WTC11 (cell line): ENCODE data around the gene ZBTB7C. TPM values are rescaled to one million over a fixed set of nuclear protein-coding genes. Genes with fewer than 3 reads are reported as not detected.
A peak's percentile ranks its signal among the peaks of the same experiment; 100 is the strongest.

ENCODE experiments used
- ATAC-seq: fragments of 200-7000 bp; cut with Tn5 transposase; 2 replicates; pipeline ENCODE4 v1.10.0; 2021; ENCODE audit warnings: mild to moderate bottlenecking, moderate library complexity
- CTCF ChIA-PET: fragments of 300-600 bp; sonication (Branson Sonifier 250); formaldehyde crosslinking; loops from one replicate; lab custom pipeline; 2021; ENCODE audit warnings: antibody characterized with exemption; lab: Charles Lee
- POLR2A ChIA-PET: fragments of 350-600 bp; sonication (Branson Sonifier 250); formaldehyde crosslinking; loops from one replicate; lab custom pipeline; 2021; ENCODE audit warnings: antibody characterized with exemption; lab: Charles Lee
- DNase-seq: peaks from one replicate; pipeline ENCODE4 v3.0.0; 2021; ENCODE audit warnings: low spot score
- H3K27ac Mint-ChIP-seq: 2 replicates; pipeline ENCODE4 v1.8.0; 2021; ENCODE audit warnings: mixed read lengths
- H3K27me3 Mint-ChIP-seq: 2 replicates; pipeline ENCODE4 v1.8.0; 2021; ENCODE audit warnings: low read depth, mild to moderate bottlenecking, moderate library complexity, mixed read lengths
- H3K36me3 Mint-ChIP-seq: 2 replicates; pipeline ENCODE4 v1.8.0; 2021; ENCODE audit warnings: mixed read lengths
- H3K4me1 Mint-ChIP-seq: 2 replicates; pipeline ENCODE4 v1.8.0; 2022; ENCODE audit warnings: mixed read lengths
- H3K4me3 Mint-ChIP-seq: 2 replicates; pipeline ENCODE4 v1.8.0; 2021; ENCODE audit warnings: mild to moderate bottlenecking, moderate library complexity, mixed read lengths
- H3K9me3 Mint-ChIP-seq: 2 replicates; pipeline ENCODE4 v1.8.0; 2021; ENCODE audit warnings: mixed read lengths
- CREB1 ChIP-seq: sonication (generic); formaldehyde crosslinking; IDR thresholded peaks from 2 replicates; pipeline ENCODE4 v1.8.0; 2023; ENCODE audit warnings: mild to moderate bottlenecking, missing genetic modification reagents
- CREM ChIP-seq: sonication (generic); formaldehyde crosslinking; IDR thresholded peaks from 2 replicates; pipeline ENCODE4 v1.8.1; 2022; ENCODE audit warnings: mild to moderate bottlenecking, missing genetic modification reagents, moderate library complexity
- ESRRA ChIP-seq: sonication (generic); formaldehyde crosslinking; IDR thresholded peaks from 2 replicates; pipeline ENCODE4 v1.8.1; 2022; ENCODE audit warnings: mild to moderate bottlenecking, missing genetic modification reagents, borderline replicate concordance
- FOXJ3 ChIP-seq: sonication (generic); formaldehyde crosslinking; IDR thresholded peaks from 2 replicates; pipeline ENCODE4 v1.9.0; 2021; ENCODE audit warnings: missing genetic modification reagents, mild to moderate bottlenecking, borderline replicate concordance
- FOXP1 ChIP-seq: sonication (generic); formaldehyde crosslinking; IDR thresholded peaks from 2 replicates; pipeline ENCODE4 v1.8.0; 2022; ENCODE audit warnings: missing genetic modification reagents, mild to moderate bottlenecking, moderate library complexity, borderline replicate concordance
- GABPB1 ChIP-seq: sonication (generic); formaldehyde crosslinking; IDR thresholded peaks from 2 replicates; pipeline ENCODE4 v1.8.1; 2023; ENCODE audit warnings: mild to moderate bottlenecking, missing genetic modification reagents
- GRHL2 ChIP-seq: fragments of 250-450 bp; sonication (Bioruptor Pico); IDR thresholded peaks from 2 replicates; pipeline ENCODE4 v1.8.0; 2022; ENCODE audit warnings: mild to moderate bottlenecking, moderate library complexity; ENCODE audit not compliant: insufficient replicate concordance, severe bottlenecking
- HMGA2 ChIP-seq: fragments of 250-450 bp; sonication (Bioruptor Pico); IDR thresholded peaks from 2 replicates; pipeline ENCODE4 v1.4.0; 2021; ENCODE audit warnings: mild to moderate bottlenecking, moderate library complexity
- NFYB ChIP-seq: sonication (generic); formaldehyde crosslinking; conservative IDR thresholded peaks from 2 replicates; pipeline ENCODE4 v1.8.0; 2022; ENCODE audit warnings: low read depth, missing genetic modification reagents
- NR2C2 ChIP-seq: sonication (generic); formaldehyde crosslinking; IDR thresholded peaks from 2 replicates; pipeline ENCODE4 v1.8.0; 2022; ENCODE audit warnings: mild to moderate bottlenecking, missing genetic modification reagents
- PRRX2 ChIP-seq: fragments of 250-450 bp; sonication (Bioruptor Pico); IDR thresholded peaks from 2 replicates; pipeline ENCODE4 v1.8.0; 2021; ENCODE audit warnings: mild to moderate bottlenecking
- SMAD3 ChIP-seq: sonication (generic); formaldehyde crosslinking; IDR thresholded peaks from 2 replicates; pipeline ENCODE4 v1.8.0; 2022; ENCODE audit warnings: missing genetic modification reagents, mild to moderate bottlenecking, borderline replicate concordance
- SOX15 ChIP-seq: fragments of 250-450 bp; sonication (Bioruptor Pico); IDR thresholded peaks from 2 replicates; pipeline ENCODE4 v1.9.0; 2021; ENCODE audit warnings: mild to moderate bottlenecking
- TP53 ChIP-seq: sonication (generic); formaldehyde crosslinking; IDR thresholded peaks from 2 replicates; pipeline ENCODE4 v1.8.1; 2023; ENCODE audit warnings: mild to moderate bottlenecking, missing genetic modification reagents
- ZNF263 ChIP-seq: sonication (generic); formaldehyde crosslinking; IDR thresholded peaks from 2 replicates; pipeline ENCODE4 v1.8.1; 2022; ENCODE audit warnings: low read depth, mild to moderate bottlenecking, moderate library complexity, missing genetic modification reagents
- ZNF671 ChIP-seq: fragments of 250-450 bp; sonication (Bioruptor Pico); IDR thresholded peaks from 2 replicates; pipeline ENCODE4 v1.8.0; 2021; ENCODE audit warnings: mild to moderate bottlenecking
- total RNA-seq: library from RNA; stranded (reverse); gene quantifications from 3 replicates; pipeline ENCODE4 v1.2.3, GENCODE V29; 2021
- TF ChIP-seq, protein P1 (sequence below): sonication (generic); formaldehyde crosslinking; IDR thresholded peaks from 2 replicates; pipeline ENCODE4 v1.8.0; 2023; ENCODE audit warnings: missing genetic modification reagents, mild to moderate bottlenecking, borderline replicate concordance
- TF ChIP-seq, protein P2 (sequence below): sonication (generic); formaldehyde crosslinking; IDR thresholded peaks from 2 replicates; pipeline ENCODE4 v1.8.1; 2022; ENCODE audit warnings: mild to moderate bottlenecking, moderate library complexity, missing genetic modification reagents
- TF ChIP-seq, protein P3 (sequence below): sonication (generic); formaldehyde crosslinking; IDR thresholded peaks from 2 replicates; pipeline ENCODE4 v1.8.0; 2022; ENCODE audit warnings: missing genetic modification reagents
- TF ChIP-seq, protein P4 (sequence below): sonication (generic); formaldehyde crosslinking; IDR thresholded peaks from 2 replicates; pipeline ENCODE4 v1.8.1; 2023; ENCODE audit warnings: mild to moderate bottlenecking, missing genetic modification reagents, moderate library complexity
- TF ChIP-seq, protein P5 (sequence below): fragments of 250-450 bp; sonication (Bioruptor Pico); IDR thresholded peaks from 2 replicates; pipeline ENCODE4 v1.9.0; 2021; ENCODE audit warnings: moderate library complexity, mild to moderate bottlenecking, inconsistent platforms, borderline replicate concordance
- TF ChIP-seq, protein P6 (sequence below): sonication (generic); formaldehyde crosslinking; IDR thresholded peaks from 2 replicates; pipeline ENCODE4 v1.8.1; 2022; ENCODE audit warnings: missing genetic modification reagents, borderline replicate concordance

The ZBTB7C gene
- total RNA-seq, 1 experiment from 2014 or later: 0.48 TPM

DNA sequence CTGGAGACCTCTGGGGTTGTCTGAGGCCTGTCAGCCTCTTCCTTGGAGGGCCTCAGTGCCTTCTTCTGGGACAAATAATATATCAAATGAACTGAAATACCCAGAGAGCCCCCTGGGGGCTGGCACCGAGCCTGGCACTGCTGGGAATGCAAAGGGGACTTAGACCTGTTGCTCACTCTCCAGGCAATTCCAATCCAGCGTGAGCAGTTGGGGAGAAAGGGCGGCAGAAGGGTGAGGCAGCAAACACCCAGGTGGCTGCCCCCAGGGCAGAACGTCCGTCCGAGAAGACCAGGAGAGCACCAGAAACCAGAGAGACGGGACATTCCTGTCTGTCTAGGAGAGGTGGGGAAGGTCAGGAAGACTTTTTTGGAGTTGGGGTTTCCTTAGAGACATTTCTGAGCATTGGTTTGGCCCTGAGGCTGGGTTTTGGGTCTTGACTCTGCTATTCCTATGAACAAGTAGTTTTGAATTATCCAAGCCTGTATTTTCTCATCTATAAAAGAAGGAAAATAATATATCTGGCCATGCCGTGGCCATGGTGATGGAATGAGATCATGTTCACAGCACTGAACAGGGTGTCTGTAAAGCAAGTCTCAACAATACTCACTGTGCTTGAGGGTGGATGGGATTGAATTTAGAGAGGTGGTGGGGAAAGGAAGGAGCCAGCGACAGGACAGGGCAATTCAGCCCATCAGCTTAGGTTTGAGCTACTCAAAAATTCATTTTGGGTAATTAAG lies 44.3 kb upstream of the ZBTB7C start:
- Mint-ChIP-seq H3K9me3 (no peaks in the 10 kb centered on the region), H3K4me1 (peaks cover 7% of the 10 kb centered on the region), H3K27me3 (peaks cover 2% of the 10 kb centered on the region; the same call in 1 of the 2 replicates), H3K4me3 (no peak overlapping the region), H3K27ac (no peak overlapping the region), H3K36me3 (no peaks in the 10 kb centered on the region)
- TF ChIP-seq CREB1 (CRISPR knock-in tag) (no peak), ESRRA (CRISPR knock-in tag) (no peak), ZNF671 (no peak), ZNF263 (CRISPR knock-in tag) (no peak), SOX15 (CRISPR knock-in tag) (no peak), SMAD3 (no peak), GABPB1 (no peak), NFYB (CRISPR knock-in tag) (no peak), GRHL2 (CRISPR knock-in tag) (no peak), CREM (no peak), TP53 (CRISPR knock-in tag) (no peak)
- TF ChIP-seq, protein P1, sequence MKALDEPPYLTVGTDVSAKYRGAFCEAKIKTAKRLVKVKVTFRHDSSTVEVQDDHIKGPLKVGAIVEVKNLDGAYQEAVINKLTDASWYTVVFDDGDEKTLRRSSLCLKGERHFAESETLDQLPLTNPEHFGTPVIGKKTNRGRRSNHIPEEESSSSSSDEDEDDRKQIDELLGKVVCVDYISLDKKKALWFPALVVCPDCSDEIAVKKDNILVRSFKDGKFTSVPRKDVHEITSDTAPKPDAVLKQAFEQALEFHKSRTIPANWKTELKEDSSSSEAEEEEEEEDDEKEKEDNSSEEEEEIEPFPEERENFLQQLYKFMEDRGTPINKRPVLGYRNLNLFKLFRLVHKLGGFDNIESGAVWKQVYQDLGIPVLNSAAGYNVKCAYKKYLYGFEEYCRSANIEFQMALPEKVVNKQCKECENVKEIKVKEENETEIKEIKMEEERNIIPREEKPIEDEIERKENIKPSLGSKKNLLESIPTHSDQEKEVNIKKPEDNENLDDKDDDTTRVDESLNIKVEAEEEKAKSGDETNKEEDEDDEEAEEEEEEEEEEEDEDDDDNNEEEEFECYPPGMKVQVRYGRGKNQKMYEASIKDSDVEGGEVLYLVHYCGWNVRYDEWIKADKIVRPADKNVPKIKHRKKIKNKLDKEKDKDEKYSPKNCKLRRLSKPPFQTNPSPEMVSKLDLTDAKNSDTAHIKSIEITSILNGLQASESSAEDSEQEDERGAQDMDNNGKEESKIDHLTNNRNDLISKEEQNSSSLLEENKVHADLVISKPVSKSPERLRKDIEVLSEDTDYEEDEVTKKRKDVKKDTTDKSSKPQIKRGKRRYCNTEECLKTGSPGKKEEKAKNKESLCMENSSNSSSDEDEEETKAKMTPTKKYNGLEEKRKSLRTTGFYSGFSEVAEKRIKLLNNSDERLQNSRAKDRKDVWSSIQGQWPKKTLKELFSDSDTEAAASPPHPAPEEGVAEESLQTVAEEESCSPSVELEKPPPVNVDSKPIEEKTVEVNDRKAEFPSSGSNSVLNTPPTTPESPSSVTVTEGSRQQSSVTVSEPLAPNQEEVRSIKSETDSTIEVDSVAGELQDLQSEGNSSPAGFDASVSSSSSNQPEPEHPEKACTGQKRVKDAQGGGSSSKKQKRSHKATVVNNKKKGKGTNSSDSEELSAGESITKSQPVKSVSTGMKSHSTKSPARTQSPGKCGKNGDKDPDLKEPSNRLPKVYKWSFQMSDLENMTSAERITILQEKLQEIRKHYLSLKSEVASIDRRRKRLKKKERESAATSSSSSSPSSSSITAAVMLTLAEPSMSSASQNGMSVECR: no peak
- TF ChIP-seq, protein P2, sequence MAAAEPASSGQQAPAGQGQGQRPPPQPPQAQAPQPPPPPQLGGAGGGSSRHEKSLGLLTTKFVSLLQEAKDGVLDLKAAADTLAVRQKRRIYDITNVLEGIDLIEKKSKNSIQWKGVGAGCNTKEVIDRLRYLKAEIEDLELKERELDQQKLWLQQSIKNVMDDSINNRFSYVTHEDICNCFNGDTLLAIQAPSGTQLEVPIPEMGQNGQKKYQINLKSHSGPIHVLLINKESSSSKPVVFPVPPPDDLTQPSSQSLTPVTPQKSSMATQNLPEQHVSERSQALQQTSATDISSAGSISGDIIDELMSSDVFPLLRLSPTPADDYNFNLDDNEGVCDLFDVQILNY (CRISPR knock-in tag): no peak
- TF ChIP-seq, protein P3, sequence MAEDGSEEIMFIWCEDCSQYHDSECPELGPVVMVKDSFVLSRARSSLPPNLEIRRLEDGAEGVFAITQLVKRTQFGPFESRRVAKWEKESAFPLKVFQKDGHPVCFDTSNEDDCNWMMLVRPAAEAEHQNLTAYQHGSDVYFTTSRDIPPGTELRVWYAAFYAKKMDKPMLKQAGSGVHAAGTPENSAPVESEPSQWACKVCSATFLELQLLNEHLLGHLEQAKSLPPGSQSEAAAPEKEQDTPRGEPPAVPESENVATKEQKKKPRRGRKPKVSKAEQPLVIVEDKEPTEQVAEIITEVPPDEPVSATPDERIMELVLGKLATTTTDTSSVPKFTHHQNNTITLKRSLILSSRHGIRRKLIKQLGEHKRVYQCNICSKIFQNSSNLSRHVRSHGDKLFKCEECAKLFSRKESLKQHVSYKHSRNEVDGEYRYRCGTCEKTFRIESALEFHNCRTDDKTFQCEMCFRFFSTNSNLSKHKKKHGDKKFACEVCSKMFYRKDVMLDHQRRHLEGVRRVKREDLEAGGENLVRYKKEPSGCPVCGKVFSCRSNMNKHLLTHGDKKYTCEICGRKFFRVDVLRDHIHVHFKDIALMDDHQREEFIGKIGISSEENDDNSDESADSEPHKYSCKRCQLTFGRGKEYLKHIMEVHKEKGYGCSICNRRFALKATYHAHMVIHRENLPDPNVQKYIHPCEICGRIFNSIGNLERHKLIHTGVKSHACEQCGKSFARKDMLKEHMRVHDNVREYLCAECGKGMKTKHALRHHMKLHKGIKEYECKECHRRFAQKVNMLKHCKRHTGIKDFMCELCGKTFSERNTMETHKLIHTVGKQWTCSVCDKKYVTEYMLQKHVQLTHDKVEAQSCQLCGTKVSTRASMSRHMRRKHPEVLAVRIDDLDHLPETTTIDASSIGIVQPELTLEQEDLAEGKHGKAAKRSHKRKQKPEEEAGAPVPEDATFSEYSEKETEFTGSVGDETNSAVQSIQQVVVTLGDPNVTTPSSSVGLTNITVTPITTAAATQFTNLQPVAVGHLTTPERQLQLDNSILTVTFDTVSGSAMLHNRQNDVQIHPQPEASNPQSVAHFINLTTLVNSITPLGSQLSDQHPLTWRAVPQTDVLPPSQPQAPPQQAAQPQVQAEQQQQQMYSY (CRISPR knock-in tag): no peak
- CTCF ChIA-PET: interaction anchor here (1.1 to 7.0 kb wide), 2 partner anchors 8 to 9 kb away, joined by 3 to 39 read pairs; no protein-coding TSS in a partner anchor
- DNase-seq (no peak), ATAC-seq (no peak)
- POLR2A ChIA-PET: no interaction called here

DNA sequence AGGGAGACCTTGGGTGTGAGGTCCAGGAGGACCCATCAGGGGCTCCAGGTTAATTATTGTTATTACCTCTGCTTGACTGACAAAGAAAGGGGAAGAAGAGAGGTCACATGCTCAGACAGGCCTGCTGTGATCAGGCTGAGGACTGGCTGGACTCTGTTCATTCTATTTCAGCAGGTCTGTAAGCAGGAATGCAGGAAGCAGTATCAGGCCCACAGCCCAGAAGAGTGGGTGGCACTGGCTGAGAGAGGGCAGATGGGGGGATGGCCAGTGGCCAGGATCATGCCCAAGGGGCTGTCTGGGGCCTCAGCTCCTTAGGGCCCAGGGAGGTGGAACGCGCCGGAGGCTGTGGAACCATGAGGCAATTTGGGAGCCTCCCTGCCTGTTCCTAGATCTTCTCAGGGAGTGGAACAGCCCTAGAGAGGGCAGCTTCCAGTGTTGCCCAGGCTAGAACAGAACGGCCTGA lies 43.7 kb upstream of the ZBTB7C start:
- H3K27me3 Mint-ChIP-seq: peaks cover 2% of the 10 kb centered on the region; the same call in 1 of the 2 replicates
- no peak for DNase-seq
- ChIA-PET CTCF (interaction anchor here (1.1 to 1.9 kb wide), 3 partner anchors 9 to 222 kb away, joined by 3 to 6 read pairs (median 3); no protein-coding TSS in a partner anchor), POLR2A (no interaction called here)
- no peaks in the 10 kb centered on the region for H3K9me3 Mint-ChIP-seq
- H3K4me1 Mint-ChIP-seq: peaks cover 7% of the 10 kb centered on the region
- ATAC-seq: peak; percentile 29
- TF ChIP-seq FOXP1 (CRISPR knock-in tag) (no peak), HMGA2 (CRISPR knock-in tag) (no peak), FOXJ3 (CRISPR knock-in tag) (no peak), NR2C2 (CRISPR knock-in tag) (no peak), PRRX2 (no peak)
- TF ChIP-seq, protein P4, sequence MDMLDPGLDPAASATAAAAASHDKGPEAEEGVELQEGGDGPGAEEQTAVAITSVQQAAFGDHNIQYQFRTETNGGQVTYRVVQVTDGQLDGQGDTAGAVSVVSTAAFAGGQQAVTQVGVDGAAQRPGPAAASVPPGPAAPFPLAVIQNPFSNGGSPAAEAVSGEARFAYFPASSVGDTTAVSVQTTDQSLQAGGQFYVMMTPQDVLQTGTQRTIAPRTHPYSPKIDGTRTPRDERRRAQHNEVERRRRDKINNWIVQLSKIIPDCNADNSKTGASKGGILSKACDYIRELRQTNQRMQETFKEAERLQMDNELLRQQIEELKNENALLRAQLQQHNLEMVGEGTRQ (CRISPR knock-in tag): 0 out of 2 replicates have a peak, but pooled peaks have one; percentile 10
- TF ChIP-seq, protein P5, sequence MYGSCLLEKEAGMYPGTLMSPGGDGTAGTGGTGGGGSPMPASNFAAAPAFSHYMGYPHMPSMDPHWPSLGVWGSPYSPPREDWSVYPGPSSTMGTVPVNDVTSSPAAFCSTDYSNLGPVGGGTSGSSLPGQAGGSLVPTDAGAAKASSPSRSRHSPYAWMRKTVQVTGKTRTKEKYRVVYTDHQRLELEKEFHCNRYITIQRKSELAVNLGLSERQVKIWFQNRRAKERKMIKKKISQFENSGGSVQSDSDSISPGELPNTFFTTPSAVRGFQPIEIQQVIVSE: no peak
- TF ChIP-seq, protein P6, sequence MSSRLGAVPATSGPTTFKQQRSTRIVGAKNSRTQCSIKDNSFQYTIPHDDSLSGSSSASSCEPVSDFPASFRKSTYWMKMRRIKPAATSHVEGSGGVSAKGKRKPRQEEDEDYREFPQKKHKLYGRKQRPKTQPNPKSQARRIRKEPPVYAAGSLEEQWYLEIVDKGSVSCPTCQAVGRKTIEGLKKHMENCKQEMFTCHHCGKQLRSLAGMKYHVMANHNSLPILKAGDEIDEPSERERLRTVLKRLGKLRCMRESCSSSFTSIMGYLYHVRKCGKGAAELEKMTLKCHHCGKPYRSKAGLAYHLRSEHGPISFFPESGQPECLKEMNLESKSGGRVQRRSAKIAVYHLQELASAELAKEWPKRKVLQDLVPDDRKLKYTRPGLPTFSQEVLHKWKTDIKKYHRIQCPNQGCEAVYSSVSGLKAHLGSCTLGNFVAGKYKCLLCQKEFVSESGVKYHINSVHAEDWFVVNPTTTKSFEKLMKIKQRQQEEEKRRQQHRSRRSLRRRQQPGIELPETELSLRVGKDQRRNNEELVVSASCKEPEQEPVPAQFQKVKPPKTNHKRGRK (CRISPR knock-in tag): no peak
- no peak overlapping the region for H3K27ac Mint-ChIP-seq
- no peak overlapping the region for H3K4me3 Mint-ChIP-seq
- H3K36me3 Mint-ChIP-seq: no peaks in the 10 kb centered on the region
